NCI-H748 treated with DMSO at 0.1 percent for 48 hours (cell line): ENCODE data around the gene PLCL1.
"Not testable (repeated sequence)": the region's sequence is repeated elsewhere in the genome, so short reads cannot be mapped to it uniquely, and the experiment has no call there.

Source experiments
- DNase-seq: peaks from one replicate; lab custom pipeline; 2025; lab: John Stamatoyannopoulos, UW

PLCL1 gene

GRCh38 chr2:197810016-197810415, 5.6 kb downstream of the PLCL1 start:
- no peak for DNase-seq

GRCh38 chr2:197810491-197810890, 6.1 kb downstream of the PLCL1 start:
- DNase-seq, result no peak

GRCh38 chr2:197813093-197813787, 8.8 kb downstream of the PLCL1 start:
- DNase-seq, result peak; percentile 17

GRCh38 chr2:197814526-197814925, 10.1 kb downstream of the PLCL1 start:
- no peak for DNase-seq

GRCh38 chr2:197821550-197822289, 17.3 kb downstream of the PLCL1 start:
- DNase-seq, result no peak

GRCh38 chr2:197822333-197822732, 17.9 kb downstream of the PLCL1 start:
- no peak for DNase-seq

GRCh38 chr2:197827618-197828017, 23.2 kb downstream of the PLCL1 start:
- no peak for DNase-seq

GRCh38 chr2:197828464-197829135, 24.2 kb downstream of the PLCL1 start:
- DNase-seq, result no peak

- DNase-seq, result not testable (repeated sequence)
These were observed 30.4 kb downstream of the PLCL1 start for GRCh38 chr2:197834771-197835170.

GRCh38 chr2:197835293-197835692, 30.9 kb downstream of the PLCL1 start:
- DNase-seq, result no peak

GRCh38 chr2:197838036-197838435, 33.6 kb downstream of the PLCL1 start:
- no peak for DNase-seq

- no peak for DNase-seq
These were observed 34.2 kb downstream of the PLCL1 start for GRCh38 chr2:197838579-197838978.

GRCh38 chr2:197839327-197839726, 34.9 kb downstream of the PLCL1 start:
- no peak for DNase-seq

- DNase-seq, result no peak
These were observed 35.5 kb downstream of the PLCL1 start for GRCh38 chr2:197839856-197840255.

GRCh38 chr2:197846128-197846527, 41.7 kb downstream of the PLCL1 start:
- no peak for DNase-seq

GRCh38 chr2:197846777-197847176, 42.4 kb downstream of the PLCL1 start:
- no peak for DNase-seq

- no peak for DNase-seq
These were observed 43.4 kb downstream of the PLCL1 start for GRCh38 chr2:197847651-197848401.

GRCh38 chr2:197848602-197849001, 44.2 kb downstream of the PLCL1 start:
- no peak for DNase-seq

- DNase-seq, result no peak
These were observed 46.6 kb downstream of the PLCL1 start for GRCh38 chr2:197850882-197851450.

GRCh38 chr2:197851451-197851850, 47.1 kb downstream of the PLCL1 start:
- no peak for DNase-seq

- no peak for DNase-seq
These were observed 47.7 kb downstream of the PLCL1 start for GRCh38 chr2:197852108-197852507.

GRCh38 chr2:197853549-197853948, 49.2 kb downstream of the PLCL1 start:
- DNase-seq, result no peak
